ENCODE measurements around the gene SPINT2. TPM values are rescaled to one million over a fixed set of nuclear protein-coding genes. Genes with fewer than 3 reads are reported as not detected.

SPINT2 gene
- total RNA-seq, 1 experiment from 2014 or later: not detected

DNA sequence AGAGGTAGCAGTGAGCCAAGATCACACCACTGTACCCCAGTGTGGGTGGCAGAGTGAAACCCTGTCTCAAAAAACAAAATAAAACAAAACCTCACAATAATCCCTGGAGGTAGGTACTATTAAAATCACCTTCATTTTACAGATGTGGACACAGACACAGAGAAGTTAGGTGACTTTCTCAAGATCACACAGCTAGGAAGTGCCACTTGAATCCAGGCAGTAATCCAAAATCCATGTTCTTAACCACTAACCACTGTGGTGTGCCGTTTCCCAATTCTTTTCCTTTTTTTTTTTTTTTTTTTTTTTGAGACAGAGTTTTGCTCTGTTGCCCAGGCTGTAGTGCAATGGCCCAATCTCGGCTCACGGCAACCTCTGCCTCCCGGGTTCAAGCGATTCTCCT is 17.2 kb upstream of the SPINT2 start:
- no peak overlapping the region for H3K4me3 ChIP-seq (ENCODE audit: low read depth, low read length, poor library complexity, severe bottlenecking)
- intact Hi-C loops (cut with micrococcal nuclease; ENCODE audit: unreplicated experiment): loop anchor here (5.0 kb wide), 1 partner anchor 70 kb away; the partner anchor contains the start of genes KCNK6 and YIF1B
- DNase-seq (ENCODE audit: low spot score): no peak
- H3K9me3 ChIP-seq (ENCODE audit: low read depth, low read length, poor library complexity, severe bottlenecking): no peaks in the 10 kb centered on the region
- H3K36me3 ChIP-seq (ENCODE audit: insufficient read depth, low read length, poor library complexity, severe bottlenecking): no peaks in the 10 kb centered on the region
- CTCF ChIA-PET: no interaction called here
- peaks cover 11% of the 10 kb centered on the region for H3K4me1 ChIP-seq (ENCODE audit: insufficient read depth, low read length, poor library complexity, severe bottlenecking)
- BruUV-seq (replicated peaks): no TSS peak
- POLR2A ChIA-PET (ENCODE audit: low non-redundant PET): interaction anchor here (0.6 kb wide), 1 partner anchor 89 kb away, joined by 5 read pairs; no protein-coding TSS in a partner anchor
- no peak overlapping the region for H3K27ac ChIP-seq (ENCODE audit: low read depth, low read length, poor library complexity, severe bottlenecking)
- no peaks in the 10 kb centered on the region for H3K27me3 ChIP-seq (replicated peaks; ENCODE audit: insufficient read depth, low read depth, low read length, poor library complexity)
- TF ChIP-seq EZH2 (IDR thresholded peaks at IDR 0.05; ENCODE audit: borderline replicate concordance, low read depth, low read length, poor library complexity, severe bottlenecking): no peak

DNA sequence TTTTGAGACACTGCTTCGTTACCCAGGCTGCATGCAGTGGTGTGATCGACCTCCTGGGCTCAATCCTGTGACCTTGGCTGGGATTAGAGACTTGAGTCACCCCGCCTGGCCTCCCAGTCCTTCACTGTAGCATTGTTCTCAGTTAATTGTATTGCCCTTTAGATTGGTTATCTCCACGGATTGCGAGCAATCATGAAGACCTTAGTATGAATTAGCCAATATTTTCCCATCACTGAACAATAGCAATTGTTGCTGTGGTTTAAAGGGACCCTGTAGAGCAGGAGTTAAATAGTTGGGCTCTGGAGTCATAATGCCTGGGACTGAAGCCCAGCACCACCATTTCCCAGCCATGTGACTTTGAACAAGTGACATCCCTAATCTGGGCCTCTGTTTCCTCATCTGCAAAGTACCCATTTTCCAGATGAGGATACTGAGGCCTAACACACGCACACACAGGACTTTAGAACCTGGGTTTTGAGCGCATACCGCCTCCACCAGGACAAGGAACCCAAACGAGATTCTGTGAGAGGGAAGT is 16.6 kb upstream of the SPINT2 start:
- no peaks in the 10 kb centered on the region for H3K27me3 ChIP-seq (replicated peaks; ENCODE audit: insufficient read depth, low read depth, low read length, poor library complexity)
- no peaks in the 10 kb centered on the region for H3K9me3 ChIP-seq (ENCODE audit: low read depth, low read length, poor library complexity, severe bottlenecking)
- H3K36me3 ChIP-seq (ENCODE audit: insufficient read depth, low read length, poor library complexity, severe bottlenecking): no peaks in the 10 kb centered on the region
- H3K27ac ChIP-seq (ENCODE audit: low read depth, low read length, poor library complexity, severe bottlenecking): no peak overlapping the region
- ChIA-PET POLR2A (ENCODE audit: low non-redundant PET) (no interaction called here), CTCF (no interaction called here)
- BruUV-seq (replicated peaks): no TSS peak
- H3K4me3 ChIP-seq (ENCODE audit: low read depth, low read length, poor library complexity, severe bottlenecking): no peak overlapping the region
- no peak for DNase-seq (ENCODE audit: low spot score)
- TF ChIP-seq, protein P1, sequence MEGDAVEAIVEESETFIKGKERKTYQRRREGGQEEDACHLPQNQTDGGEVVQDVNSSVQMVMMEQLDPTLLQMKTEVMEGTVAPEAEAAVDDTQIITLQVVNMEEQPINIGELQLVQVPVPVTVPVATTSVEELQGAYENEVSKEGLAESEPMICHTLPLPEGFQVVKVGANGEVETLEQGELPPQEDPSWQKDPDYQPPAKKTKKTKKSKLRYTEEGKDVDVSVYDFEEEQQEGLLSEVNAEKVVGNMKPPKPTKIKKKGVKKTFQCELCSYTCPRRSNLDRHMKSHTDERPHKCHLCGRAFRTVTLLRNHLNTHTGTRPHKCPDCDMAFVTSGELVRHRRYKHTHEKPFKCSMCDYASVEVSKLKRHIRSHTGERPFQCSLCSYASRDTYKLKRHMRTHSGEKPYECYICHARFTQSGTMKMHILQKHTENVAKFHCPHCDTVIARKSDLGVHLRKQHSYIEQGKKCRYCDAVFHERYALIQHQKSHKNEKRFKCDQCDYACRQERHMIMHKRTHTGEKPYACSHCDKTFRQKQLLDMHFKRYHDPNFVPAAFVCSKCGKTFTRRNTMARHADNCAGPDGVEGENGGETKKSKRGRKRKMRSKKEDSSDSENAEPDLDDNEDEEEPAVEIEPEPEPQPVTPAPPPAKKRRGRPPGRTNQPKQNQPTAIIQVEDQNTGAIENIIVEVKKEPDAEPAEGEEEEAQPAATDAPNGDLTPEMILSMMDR (conservative IDR thresholded peaks at IDR 0.05; ENCODE audit: low read depth, low read length): no peak
- intact Hi-C loops (cut with micrococcal nuclease; ENCODE audit: unreplicated experiment): loop anchor here (5.0 kb wide), 1 partner anchor 70 kb away; the partner anchor contains the start of genes KCNK6 and YIF1B
- H3K4me1 ChIP-seq (ENCODE audit: insufficient read depth, low read length, poor library complexity, severe bottlenecking): peaks cover 13% of the 10 kb centered on the region

DNA sequence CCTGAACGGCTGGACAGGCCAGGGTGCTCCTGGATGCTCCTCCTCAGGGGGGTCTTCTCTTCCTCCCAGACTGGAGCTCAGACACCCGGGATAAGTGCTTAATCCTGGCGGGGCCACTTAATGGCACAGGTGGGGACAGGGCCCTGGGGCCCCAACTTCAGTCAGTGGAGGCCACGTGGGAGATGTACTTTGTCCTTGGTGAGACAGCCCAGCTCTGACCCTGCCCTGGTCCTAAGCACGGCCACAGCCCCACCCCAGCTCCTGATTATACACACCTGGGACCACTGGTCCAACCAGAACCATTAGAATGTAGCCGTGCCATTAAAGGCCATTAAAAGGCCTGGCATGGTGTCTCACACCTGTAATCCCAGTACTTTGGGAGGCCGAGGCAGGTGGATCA is 16.0 kb upstream of the SPINT2 start:
- Histone ChIP-seq H3K27ac (ENCODE audit: low read depth, low read length, poor library complexity, severe bottlenecking) (no peak overlapping the region), H3K9me3 (ENCODE audit: low read depth, low read length, poor library complexity, severe bottlenecking) (no peaks in the 10 kb centered on the region), H3K27me3 (replicated peaks; ENCODE audit: insufficient read depth, low read depth, low read length, poor library complexity) (no peaks in the 10 kb centered on the region), H3K4me1 (ENCODE audit: insufficient read depth, low read length, poor library complexity, severe bottlenecking) (peaks cover 19% of the 10 kb centered on the region), H3K4me3 (ENCODE audit: low read depth, low read length, poor library complexity, severe bottlenecking) (no peak overlapping the region), H3K36me3 (ENCODE audit: insufficient read depth, low read length, poor library complexity, severe bottlenecking) (no peaks in the 10 kb centered on the region)
- CTCF ChIA-PET: no interaction called here
- no TSS peak for BruUV-seq (replicated peaks)
- TF ChIP-seq, protein P1 (conservative IDR thresholded peaks at IDR 0.05; ENCODE audit: low read depth, low read length): no peak
- TF ChIP-seq EZH2 (IDR thresholded peaks at IDR 0.05; ENCODE audit: borderline replicate concordance, low read depth, low read length, poor library complexity, severe bottlenecking): no peak
- POLR2A ChIA-PET (ENCODE audit: low non-redundant PET): no interaction called here
- no peak for DNase-seq (ENCODE audit: low spot score)
- intact Hi-C loops (cut with micrococcal nuclease; ENCODE audit: unreplicated experiment): loop anchor here (5.0 kb wide), 1 partner anchor 69 kb away; the partner anchor contains the start of genes KCNK6 and YIF1B

DNA sequence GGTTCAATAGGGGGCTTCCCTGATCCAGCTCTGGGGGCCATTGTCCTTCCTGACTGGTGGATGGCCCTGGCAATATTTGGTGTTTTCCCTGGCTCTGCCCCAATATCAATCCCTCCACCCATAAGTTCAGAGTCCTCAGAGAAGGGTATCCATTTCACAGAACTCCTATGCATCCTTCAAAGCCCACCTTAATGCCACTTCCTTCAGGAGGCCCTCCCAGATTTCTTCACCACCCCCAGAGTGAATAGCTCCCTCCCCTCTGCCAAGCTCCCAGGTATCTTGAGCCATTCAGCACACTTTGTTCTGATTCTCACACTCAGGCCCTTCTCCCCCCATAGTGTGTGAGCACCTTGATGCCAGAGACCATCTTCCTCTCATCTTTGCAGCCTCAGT is 13.9 kb upstream of the SPINT2 start:
- Histone ChIP-seq H3K27ac (ENCODE audit: low read depth, low read length, poor library complexity, severe bottlenecking) (no peak overlapping the region), H3K4me3 (ENCODE audit: low read depth, low read length, poor library complexity, severe bottlenecking) (no peak overlapping the region), H3K36me3 (ENCODE audit: insufficient read depth, low read length, poor library complexity, severe bottlenecking) (no peaks in the 10 kb centered on the region), H3K4me1 (ENCODE audit: insufficient read depth, low read length, poor library complexity, severe bottlenecking) (peaks cover 20% of the 10 kb centered on the region), H3K27me3 (replicated peaks; ENCODE audit: insufficient read depth, low read depth, low read length, poor library complexity) (no peaks in the 10 kb centered on the region), H3K9me3 (ENCODE audit: low read depth, low read length, poor library complexity, severe bottlenecking) (no peaks in the 10 kb centered on the region)
- no TSS peak for BruUV-seq (replicated peaks)
- ChIA-PET CTCF (interaction anchor here (0.6 kb wide), 1 partner anchor 146 kb away, joined by 5 read pairs; no protein-coding TSS in a partner anchor), POLR2A (ENCODE audit: low non-redundant PET) (no interaction called here)
- DNase-seq (ENCODE audit: low spot score): no peak
- intact Hi-C loops (cut with micrococcal nuclease; ENCODE audit: unreplicated experiment): no loop called here
- no peak for TF ChIP-seq EZH2 (IDR thresholded peaks at IDR 0.05; ENCODE audit: borderline replicate concordance, low read depth, low read length, poor library complexity, severe bottlenecking)

Measured in A673 (cell line).